GM18526 (cell line): ENCODE results near the gene PLK5.

Experiments used
- POLR2A ChIP-seq: IDR thresholded peaks from 3 replicates; pipeline ENCODE4 v1.6.1; 2011; ENCODE audit not compliant: insufficient read length; ENCODE audit errors: extremely low read depth

The PLK5 gene

DNA sequence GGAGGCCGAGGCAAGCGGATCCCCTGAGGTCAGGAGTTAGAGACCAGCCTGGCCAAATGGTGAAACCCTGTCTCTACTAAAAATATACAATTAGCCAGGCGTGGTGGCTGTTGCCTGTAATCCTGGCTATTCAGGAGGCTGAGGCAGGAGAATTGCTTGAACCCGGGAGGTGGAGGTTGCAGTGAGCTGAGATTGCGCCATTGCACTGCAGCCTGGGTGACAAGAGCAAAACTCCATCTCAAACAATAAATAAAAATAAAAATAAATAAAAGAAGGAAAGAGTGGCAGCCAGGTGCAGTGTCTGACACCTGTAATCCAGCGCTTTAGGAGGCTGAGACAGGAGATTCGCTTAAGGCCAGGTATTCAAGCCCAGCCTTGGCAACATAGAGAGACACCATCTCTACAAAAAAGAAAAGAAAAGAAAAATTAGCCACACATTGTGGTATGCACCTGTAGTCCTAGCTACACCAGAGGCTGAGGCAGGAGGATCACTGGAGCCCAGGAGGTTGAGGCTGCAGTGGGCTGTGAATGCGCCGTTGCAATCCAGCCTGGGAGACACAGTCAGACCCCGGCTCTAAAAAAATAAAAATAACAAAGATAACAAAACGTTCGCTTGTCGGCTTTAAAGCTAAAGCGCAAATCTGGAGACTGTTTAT is 21.3 kb upstream of the PLK5 start:
- TF ChIP-seq POLR2A: no peak

DNA sequence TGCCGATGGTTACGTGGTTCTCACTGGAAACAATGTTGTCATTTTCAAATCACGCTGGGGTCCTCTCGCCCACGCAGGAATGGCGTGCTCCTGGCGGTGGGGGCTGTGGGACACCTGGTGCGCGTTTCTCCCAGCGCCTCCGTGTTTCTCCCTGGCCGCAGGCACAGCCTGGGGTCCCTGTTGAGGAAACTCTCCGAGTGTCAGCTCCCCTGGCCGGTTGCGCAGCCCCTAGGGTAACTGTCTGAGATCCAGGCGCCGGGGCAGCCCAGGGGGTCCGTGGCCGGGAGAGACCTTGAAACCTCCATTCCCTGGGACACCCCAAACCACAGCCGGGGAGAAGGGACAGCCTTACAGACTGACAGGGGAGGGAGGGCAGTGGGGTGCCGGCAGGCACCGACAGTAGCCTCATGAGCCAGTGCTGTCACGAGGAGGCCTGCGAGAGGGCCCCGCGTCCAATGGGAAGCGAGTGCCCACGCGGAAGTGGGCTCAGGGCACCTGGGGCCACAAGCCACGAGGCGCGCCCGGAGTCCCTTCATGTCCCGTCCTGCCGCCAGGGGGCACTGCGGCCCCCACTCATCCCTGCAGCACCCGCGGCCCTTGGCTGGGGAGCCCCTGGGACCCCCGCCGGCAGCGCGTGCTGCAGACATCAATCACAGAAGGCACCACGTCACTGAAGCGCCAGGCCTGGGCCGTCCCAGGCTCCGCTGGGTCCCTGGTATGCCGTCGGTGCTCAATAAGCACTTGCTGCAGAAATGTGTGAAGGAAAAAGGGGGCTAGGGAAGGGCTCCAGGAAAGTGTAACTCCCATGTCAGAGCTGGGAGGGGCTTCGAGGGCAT is 20.6 kb upstream of the PLK5 start:
- TF ChIP-seq POLR2A: no peak

DNA sequence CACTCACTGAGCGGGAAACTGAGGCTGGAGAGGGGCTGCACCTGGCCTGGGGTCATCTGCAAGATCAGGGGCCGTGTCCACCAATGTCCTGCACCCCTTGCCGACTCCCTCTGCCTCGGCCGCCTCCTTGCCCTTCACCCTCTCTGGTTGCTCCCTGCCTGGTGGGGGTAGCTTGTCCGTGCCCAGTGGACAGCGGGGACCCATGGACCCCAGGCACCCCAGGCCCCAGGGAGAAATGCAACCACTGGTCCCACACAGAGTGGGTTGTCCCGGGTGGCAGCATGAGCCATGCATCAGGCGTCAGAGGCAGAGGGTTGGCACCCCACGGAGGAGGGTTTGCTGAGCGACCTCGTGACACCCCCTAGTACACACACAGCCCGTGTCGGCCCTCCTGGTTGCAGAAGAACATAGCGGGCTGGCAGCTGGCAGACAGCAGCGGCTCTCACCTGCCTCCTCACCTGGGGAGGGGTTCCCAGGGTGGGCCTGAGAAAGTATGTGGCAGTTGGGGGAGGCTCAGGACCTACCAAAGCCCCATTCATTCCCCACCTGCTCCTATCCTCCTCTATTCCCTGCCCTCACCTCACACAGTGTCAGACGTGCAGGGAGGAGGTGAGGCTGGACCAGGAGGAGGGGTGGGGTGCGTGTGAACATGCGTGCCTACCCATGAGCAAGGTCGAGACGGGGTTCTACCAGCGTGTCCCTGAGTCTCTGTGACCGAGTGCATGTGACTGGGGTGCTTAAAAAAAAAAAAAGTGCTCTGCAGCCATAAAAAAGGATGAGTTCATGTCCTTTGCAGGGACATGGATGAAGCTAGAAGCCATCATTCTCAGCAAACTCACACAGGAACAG is 19.7 kb upstream of the PLK5 start:
- no peak for TF ChIP-seq POLR2A

GRCh38 chr19:1505012-1505411 is 18.9 kb upstream of the PLK5 start:
- no peak for TF ChIP-seq POLR2A

DNA sequence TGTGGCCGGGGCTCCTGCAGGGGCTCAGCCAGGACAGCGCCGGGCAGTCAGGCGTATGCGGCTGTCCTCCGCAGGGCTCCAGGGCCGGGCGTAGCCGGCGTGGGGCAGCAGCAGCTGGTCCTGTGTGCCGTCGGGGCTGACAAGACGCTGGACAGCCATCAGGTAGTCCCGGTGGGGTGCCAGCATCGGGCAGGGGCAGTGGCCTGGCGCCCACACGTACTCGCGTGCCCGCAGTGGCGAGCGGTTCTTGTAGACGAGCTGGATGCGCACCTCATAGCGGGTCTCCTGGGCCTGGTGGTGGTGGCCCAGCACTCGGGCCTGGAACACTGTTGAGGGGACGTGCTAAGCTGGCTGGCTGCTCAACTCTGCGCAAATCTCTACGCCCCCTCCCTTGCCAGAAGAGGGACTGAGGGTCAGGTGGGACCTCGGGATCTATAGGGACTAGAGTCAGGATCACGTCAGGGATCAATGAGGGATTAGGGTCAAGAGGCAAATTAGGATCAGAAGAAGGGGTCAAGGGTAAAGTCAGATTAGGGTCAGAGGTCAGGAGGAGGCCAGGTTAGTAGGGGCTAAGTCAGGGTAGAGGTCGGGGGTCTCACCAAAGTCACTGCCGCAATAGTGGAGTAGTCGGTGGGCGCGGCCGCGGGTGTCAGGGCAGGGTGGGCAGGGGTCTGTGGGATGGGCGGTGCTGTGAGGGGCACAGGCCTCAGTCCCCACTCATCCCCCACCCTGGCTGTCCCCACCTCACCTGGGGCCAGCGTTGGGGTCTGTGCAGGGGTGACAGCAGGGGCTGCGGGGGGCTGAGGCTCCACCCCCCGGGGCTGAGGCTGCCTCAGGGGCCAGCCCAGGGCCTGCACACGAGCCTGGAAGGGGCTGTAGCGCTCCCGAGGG is 17.6 kb upstream of the PLK5 start:
- no peak for TF ChIP-seq POLR2A

DNA sequence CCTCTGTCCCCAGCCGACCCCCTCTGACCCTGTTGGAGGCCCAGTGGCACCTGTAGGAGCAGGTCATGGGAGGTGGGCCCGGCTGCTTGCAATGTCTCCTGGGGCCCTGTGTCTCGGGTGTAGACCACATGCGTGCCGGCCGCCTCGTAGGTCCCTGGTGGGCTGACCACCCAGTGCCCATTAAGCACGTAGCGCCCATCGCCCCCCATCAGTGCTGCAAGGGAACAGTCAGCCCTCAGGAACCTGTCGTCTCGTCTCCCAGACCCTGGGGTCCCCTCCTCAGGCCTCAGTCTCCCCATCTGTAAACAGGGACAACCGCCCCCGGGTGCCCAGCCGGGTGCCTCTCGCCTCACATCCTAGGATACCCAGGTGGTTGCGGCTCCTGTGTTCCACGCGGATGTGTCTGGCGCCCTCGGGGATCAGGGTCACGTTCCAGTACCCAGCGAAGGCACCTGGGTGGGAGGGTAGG is 16.7 kb upstream of the PLK5 start:
- TF ChIP-seq POLR2A: no peak

DNA sequence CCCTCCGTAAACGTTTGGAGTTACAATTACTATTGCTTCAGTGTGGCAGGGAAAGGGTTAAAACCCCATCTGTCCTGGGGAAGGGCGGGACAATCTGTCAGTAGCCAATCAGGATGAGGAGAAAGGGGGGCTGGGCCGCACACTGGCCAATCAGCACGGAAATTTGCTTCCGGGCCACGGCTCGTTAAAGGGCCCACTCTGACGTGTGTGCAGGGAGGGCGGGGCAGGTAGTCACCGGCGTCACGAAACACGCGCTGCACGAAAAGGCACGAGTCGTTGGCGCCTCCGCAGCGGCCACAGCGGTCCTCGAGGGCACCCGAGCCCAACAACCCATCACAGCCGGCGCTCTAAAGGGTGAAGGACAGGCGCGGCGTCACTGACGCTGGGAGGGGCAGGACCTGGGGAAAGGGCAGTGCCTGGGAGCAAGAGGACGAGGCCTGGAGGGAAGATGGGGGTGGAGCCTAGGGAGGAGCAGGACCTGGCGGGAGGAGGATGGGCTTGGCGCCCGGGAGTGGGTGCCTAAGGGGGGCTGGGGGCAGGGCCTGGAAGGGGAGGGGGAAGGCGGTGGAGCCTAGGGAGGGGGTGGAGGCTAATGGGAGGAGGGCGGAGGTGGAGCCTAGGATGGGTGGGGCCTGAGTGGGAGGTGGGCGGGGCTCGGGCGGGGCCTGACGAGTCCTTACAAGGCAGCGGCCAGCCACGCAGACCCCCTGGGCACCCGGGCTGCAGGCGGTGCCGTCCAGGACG is 15.9 kb upstream of the PLK5 start:
- TF ChIP-seq POLR2A: no peak

DNA sequence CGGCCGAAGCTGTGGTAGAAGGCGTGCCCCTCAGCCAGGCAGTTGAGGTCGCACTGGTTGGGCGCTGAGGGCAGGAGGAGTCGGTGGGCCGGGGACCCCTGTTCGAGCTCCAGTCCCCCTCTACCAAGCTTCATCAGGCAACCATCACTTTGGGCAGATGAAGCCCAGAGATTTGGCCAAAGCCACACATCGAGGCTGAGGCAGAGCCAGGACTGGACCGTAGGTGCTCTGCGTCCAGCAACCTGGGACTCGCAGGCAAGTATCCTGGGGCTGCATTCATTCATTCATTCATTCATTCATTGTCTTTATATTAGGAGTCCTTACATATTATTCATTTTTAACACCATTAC is 15.4 kb upstream of the PLK5 start:
- no peak for TF ChIP-seq POLR2A

DNA sequence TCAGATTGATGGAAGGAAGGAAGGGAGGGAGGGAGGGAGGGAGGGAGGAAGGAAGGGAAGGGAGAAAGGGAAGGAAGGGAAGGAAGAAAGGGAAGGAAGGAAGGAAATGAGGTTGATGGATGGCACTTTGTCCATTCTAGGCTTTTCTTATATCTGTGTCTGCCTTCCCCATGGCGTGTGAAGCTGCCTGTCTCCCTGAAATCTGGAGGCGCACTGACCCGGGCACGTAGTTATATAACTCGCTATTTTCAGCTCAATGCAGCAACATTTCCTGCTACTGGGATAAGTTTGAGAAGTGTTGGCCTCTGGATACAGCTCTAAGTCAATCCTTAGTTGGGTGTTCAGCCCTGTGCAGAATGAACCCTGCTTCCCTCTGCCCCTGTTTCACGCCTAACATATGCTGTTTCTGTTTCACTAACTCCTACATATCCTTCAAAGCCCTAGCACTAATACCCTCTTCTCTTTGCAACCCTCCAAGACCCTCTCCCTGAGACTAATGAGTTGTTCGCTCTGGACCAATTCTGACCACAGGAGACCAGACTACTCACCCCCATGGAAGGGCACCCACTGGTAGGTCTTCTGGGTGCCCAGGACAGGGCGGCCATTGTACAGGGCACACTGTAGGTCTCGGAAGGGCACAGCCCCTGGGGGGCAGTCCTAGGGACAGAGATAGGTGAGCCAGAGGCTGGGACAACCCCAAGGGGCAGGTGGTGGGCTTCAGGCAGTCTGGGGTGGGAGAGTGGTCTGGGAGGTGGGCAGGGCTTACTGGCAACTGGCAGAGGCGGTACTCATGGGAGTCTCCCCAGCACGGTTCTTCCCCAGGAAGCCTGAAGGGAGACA is 14.1 kb upstream of the PLK5 start:
- TF ChIP-seq POLR2A: no peak

GRCh38 chr19:1510442-1510806 is 13.5 kb upstream of the PLK5 start:
- no peak for TF ChIP-seq POLR2A

GRCh38 chr19:1510807-1511206 is 13.1 kb upstream of the PLK5 start:
- TF ChIP-seq POLR2A: no peak

- no peak for TF ChIP-seq POLR2A
These were observed 12.3 kb upstream of the PLK5 start for GRCh38 chr19:1511318-1512317.
